ACC112 (cell line): ENCODE results near the gene ZMIZ1.

Experiments
- H2AFZ ChIP-seq: fragments of 200-600 bp; sonication (generic); one replicate; pipeline ENCODE4 v1.6.0; 2017; ENCODE audit warnings: antibody characterized with exemption, low read length; ENCODE audit not compliant: unreplicated experiment
- H3K27ac ChIP-seq: fragments of 200-600 bp; sonication (generic); 2 replicates; pipeline ENCODE4 v1.5.1; 2014; ENCODE audit warnings: low read depth, mild to moderate bottlenecking, antibody characterized with exemption, low read length, moderate library complexity
- H3K27me3 ChIP-seq: fragments of 200-600 bp; sonication (generic); 2 replicates; pipeline ENCODE4 v1.6.1; 2014; ENCODE audit warnings: mild to moderate bottlenecking, antibody characterized with exemption, low read length, moderate library complexity, mixed read lengths; ENCODE audit not compliant: insufficient read depth
- H3K36me3 ChIP-seq: fragments of 200-600 bp; sonication (generic); 2 replicates; pipeline ENCODE4 v1.6.1; 2016; ENCODE audit warnings: mild to moderate bottlenecking, antibody characterized with exemption, low read length, moderate library complexity, mixed read lengths; ENCODE audit not compliant: insufficient read depth
- H3K4me1 ChIP-seq: fragments of 200-600 bp; sonication (generic); one replicate; pipeline ENCODE4 v1.6.1; 2016; ENCODE audit warnings: low read length, mixed read lengths; ENCODE audit not compliant: insufficient read depth, unreplicated experiment, control insufficient read depth
- H3K4me3 ChIP-seq: fragments of 200-600 bp; sonication (generic); 2 replicates; pipeline ENCODE4 v1.5.1; 2014; ENCODE audit warnings: mild to moderate bottlenecking, low read depth, low read length
- H3K79me2 ChIP-seq: fragments of 200-600 bp; sonication (generic); one replicate; pipeline ENCODE4 v1.6.0; 2016; ENCODE audit warnings: low read length; ENCODE audit not compliant: control insufficient read depth, unreplicated experiment, insufficient read depth

The ZMIZ1 gene

DNA sequence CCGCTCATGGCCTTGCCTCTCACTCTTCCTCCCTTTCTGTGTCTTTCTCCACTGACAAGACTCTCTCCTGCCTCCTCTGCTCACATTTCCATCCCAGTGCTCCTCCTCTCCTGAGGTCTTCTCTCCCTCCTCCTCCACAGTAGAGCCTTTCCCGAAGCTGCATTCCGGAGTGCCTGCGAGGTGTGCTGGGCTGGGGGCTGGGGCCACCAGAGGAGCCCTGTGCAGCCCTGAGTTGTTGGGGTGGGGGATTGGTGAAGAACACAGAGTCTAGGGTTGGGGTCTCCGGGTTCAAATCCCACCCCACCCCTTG is 76.4 kb downstream of the ZMIZ1 start:
- no peak overlapping the region for H3K4me3 ChIP-seq
- H3K4me1 ChIP-seq, result peaks cover 23% of the 10 kb centered on the region
- H3K36me3 ChIP-seq, result peaks cover 7% of the 10 kb centered on the region; the same call in 1 of the 2 replicates

DNA sequence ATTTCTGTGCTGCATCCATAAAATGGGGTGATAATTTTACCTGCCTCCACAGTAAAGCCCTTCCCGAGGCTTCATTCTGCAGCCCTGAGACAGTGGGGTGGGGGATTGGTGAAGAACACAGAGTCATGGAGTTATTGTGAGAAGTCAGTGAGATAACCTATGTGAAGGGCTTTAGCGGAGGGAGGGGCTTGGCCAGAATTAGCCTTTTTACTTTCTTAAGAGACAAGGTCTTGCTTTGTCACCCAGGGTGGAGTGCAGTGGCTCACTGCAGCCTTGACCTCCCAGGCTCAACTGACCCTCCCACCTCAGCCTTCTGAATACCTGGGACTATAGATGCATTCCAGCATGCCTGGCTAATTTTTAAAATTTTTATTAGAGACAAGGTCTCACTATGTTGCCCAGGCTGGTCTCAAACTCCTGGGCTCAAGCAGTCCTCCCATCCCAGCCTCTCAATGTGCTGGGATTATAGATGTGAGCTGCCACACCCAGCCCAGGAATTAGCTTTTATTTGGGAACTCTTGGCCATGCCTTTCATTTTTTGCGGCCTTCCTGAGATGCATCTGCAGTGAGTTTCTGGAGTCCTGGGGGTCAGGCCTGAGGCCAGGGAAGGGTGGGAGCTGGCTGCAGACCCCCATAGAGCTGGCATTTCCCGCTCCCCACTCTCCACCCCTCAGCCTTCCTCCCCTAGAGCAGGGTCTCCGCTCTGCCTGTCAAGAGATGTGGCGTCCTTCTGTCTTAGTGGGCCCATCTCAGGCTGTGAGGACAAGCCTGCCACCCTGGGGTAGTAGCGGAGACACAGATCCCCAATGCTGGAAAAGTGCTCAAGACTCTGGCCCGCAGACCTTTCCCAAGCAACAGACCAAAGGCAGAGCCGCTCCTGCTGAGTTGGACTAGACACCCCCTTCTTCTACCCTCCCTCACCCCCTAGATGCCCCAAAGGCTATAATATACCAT is 77.0 kb downstream of the ZMIZ1 start:
- H3K4me3 ChIP-seq, result no peak overlapping the region
- no peaks in the 10 kb centered on the region for H3K27me3 ChIP-seq
- H2AFZ ChIP-seq, result no peak overlapping the region
- H3K4me1 ChIP-seq, result peaks cover 29% of the 10 kb centered on the region
- H3K79me2 ChIP-seq, result no peaks in the 10 kb centered on the region
- no peak overlapping the region for H3K27ac ChIP-seq
- H3K36me3 ChIP-seq, result no peaks in the 10 kb centered on the region; the same call in 1 of the 2 replicates

More for the DNA sequence above, 76.4 kb downstream of the ZMIZ1 start:
- Histone ChIP-seq H3K27me3 (no peaks in the 10 kb centered on the region), H2AFZ (no peak overlapping the region), H3K79me2 (no peaks in the 10 kb centered on the region), H3K27ac (no peak overlapping the region)

DNA sequence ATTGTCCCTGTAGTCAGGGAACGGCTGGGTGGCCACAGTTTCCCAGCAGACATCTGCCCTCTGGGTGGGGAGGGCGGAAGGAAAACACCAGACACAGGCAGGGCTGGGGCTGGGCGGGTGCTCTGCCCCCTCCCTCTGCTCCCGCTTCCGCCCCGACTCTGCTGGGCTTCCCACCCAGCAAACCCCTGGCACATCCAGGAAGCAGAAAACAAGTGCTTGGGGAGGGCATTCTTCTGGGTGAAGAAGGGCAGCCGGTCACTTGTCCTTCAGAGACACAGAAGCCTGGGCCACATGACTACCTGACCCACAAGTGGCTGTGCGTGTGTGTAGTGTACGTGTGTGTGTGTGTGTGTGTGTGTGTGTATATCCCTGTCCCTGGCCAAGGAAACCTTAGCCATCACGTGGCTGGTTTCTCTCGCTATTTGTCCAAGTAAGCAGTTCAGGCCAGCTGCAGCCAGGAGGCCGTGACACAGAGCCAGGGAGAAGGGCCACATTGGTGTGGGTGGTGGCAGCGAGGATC is 77.9 kb downstream of the ZMIZ1 start:
- H3K4me1 ChIP-seq, result peaks cover 38% of the 10 kb centered on the region
- no peak overlapping the region for H2AFZ ChIP-seq
- H3K4me3 ChIP-seq, result no peak overlapping the region
- no peaks in the 10 kb centered on the region for H3K79me2 ChIP-seq
- no peaks in the 10 kb centered on the region; the same call in 1 of the 2 replicates for H3K36me3 ChIP-seq
- no peaks in the 10 kb centered on the region for H3K27me3 ChIP-seq
- no peak overlapping the region for H3K27ac ChIP-seq

DNA sequence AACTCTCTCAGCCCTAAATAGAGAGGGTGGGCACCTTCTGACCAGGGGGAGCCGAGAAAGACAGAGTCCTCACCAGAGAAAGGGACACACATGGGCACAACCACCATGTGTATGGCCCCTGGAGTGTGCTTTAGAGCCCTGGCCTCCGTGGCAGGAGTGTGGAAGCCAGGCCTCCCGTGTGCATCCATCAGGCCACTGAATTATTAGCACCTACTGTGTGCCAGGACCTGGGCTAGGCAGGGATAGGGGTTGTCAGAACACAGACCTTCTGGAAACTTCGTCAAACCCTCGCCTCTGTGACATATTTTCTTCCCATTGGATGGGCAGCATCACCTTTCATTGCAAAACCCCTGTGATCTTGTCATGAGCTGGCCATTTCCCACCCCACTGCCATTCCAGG is 78.5 kb downstream of the ZMIZ1 start:
- Histone ChIP-seq H3K36me3 (no peaks in the 10 kb centered on the region; the same call in 1 of the 2 replicates), H3K4me1 (peaks cover 43% of the 10 kb centered on the region), H3K79me2 (no peaks in the 10 kb centered on the region), H3K4me3 (no peak overlapping the region), H3K27ac (no peak overlapping the region), H3K27me3 (no peaks in the 10 kb centered on the region), H2AFZ (no peak overlapping the region)

DNA sequence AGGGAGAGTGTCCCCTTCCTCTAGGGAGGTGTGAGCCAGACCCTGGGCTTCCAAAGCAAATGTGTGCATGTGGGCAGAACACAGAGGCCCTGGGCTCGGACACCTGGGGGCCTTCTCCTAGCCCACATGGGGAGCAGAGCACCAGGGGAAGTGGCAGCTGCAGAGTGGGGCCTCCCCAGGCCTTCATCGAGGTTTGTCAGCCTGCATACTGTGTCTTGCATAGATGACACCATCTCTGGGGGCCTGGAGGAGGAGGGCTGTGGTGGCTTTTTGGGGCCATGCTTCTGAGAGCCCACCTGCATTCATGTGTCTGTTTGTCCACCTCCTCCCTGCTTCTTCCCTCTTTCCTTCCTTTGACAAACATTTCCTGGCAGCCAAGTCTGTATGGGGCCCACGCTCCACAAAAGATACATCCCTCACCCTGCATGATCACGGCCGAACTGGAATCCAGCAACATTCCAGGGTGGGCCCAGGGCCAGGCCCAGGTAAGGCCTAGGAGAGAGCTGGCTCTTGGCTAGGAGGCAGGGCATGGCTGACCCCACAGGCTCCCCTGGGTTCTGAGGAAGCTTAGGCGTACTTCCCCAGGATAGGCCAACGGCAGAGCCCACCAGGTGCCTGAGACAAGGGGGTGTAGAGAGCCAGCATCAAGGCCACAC is 79.2 kb downstream of the ZMIZ1 start:
- H3K27me3 ChIP-seq, result no peaks in the 10 kb centered on the region
- H3K4me3 ChIP-seq, result no peak overlapping the region
- H3K4me1 ChIP-seq, result peaks cover 49% of the 10 kb centered on the region
- H3K36me3 ChIP-seq, result no peaks in the 10 kb centered on the region; the same call in 1 of the 2 replicates
- peaks cover 5% of the 10 kb centered on the region for H3K79me2 ChIP-seq
- H2AFZ ChIP-seq, result no peak overlapping the region
- peak overlapping the region; percentile 94 for H3K27ac ChIP-seq

DNA sequence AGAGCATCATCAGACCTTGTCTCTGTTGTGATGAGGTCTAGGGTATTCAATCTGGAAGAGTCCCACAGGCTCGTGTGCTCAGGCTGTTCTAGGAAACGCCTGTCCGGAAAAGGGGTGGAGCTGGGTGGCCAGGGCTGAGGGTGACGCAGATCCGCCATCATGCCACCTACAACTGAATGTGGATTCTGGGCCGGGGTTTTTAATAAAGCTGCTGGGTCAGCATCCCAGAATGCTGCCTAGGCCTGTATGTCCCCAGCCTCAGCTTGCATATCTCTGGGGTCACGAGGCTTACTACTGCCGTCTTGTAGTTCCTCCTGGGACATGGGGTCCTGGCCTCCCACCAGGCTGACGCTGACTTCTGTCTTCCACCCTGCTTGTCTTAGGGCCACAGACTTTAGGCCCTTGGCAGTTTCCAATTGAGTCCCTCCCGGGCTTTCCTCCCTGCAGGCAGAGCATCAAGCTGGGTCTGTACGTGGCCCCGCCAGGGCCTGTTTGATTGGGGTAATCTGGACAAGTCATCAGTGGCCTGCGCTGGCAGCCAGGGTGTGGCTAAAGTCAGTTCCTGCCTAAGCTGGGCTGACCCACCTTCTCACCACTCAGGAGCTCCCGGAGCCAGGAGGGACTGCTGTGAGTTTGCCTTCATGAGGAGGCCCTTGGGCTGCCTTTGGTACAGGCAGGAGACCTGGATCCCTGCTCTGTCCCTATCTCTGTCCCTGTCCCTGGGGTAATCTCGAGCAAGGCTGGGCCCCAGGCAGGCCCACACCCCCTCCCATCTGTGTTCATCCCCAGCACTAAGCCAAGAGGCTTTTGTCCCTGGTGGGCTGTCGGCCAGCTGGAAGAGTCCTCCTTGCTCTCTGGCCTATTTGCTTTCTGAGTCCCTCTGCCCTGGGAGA is 79.9 kb downstream of the ZMIZ1 start:
- peak overlapping the region; percentile 94 for H3K27ac ChIP-seq

DNA sequence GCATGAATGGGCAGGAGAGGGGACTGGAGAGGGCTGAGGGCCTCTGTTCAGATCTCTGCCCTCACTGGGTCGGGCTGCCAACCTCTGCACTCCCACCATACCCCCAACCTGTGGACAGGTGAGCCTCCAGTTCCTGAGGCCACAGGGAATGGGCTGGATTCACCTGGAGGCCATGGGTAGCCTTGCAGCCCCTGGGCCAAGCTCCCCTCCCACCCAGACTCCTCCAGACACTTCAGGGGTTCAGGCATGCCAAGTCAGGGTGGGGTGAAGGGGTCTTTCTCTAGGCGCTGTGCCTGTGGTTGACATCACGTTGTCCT is 80.5 kb downstream of the ZMIZ1 start:
- Histone ChIP-seq H3K79me2 (peaks cover 14% of the 10 kb centered on the region), H2AFZ (no peak overlapping the region), H3K4me1 (peaks cover 63% of the 10 kb centered on the region), H3K27me3 (no peaks in the 10 kb centered on the region), H3K27ac (peak overlapping the region; percentile 94), H3K36me3 (no peaks in the 10 kb centered on the region), H3K4me3 (peak overlapping the region; percentile 38)

More for the DNA sequence above, 79.9 kb downstream of the ZMIZ1 start:
- Histone ChIP-seq H3K27me3 (no peaks in the 10 kb centered on the region), H3K4me1 (peaks cover 57% of the 10 kb centered on the region), H3K79me2 (peaks cover 13% of the 10 kb centered on the region), H3K4me3 (peak overlapping the region; percentile 38), H3K36me3 (no peaks in the 10 kb centered on the region), H2AFZ (no peak overlapping the region)

DNA sequence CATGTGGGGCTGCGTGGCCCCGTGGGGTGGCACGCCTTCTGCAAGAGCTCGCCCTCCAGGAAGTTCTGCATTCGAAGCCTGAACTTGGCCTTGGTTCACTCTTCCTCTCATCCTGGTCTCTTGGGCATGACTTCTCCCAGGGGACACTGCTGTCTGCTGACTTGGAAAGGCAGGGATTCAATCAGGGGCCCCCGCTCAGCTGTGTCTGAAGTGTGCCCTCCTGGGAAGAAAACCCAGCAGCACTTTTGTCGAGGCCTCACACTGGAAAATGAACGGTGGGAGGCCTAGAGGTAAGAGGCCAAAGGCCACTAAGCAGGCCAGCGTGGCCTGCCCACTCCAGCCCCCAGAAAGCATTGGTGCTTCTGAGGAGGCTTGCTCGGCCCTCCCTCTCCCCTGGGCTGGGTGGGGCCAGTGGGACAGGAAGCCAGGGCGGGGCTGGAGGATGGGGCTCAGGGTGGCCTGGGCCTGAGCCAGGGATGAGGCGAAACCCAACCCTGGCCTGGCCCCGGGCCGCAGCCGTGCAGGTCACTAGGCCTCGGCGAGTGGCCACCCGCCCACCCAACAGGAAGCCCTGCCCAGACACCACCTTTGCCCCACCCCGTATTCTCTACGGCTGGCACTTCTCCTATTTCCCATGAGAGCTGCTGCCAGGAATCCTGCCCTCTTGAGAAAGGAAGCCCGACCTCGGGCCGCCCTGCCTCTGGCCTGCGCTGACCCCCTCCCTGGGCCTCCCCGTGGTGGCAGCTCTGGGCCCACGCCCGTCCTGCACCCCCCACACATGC is 81.1 kb downstream of the ZMIZ1 start:
- peaks cover 19% of the 10 kb centered on the region for H3K79me2 ChIP-seq
- no peaks in the 10 kb centered on the region for H3K36me3 ChIP-seq
- peaks cover 68% of the 10 kb centered on the region for H3K4me1 ChIP-seq
- peak overlapping the region; percentile 94 for H3K27ac ChIP-seq
- H3K4me3 ChIP-seq, result peak overlapping the region; percentile 38; the same call in 1 of the 2 replicates
- H3K27me3 ChIP-seq, result no peaks in the 10 kb centered on the region
- no peak overlapping the region for H2AFZ ChIP-seq

DNA sequence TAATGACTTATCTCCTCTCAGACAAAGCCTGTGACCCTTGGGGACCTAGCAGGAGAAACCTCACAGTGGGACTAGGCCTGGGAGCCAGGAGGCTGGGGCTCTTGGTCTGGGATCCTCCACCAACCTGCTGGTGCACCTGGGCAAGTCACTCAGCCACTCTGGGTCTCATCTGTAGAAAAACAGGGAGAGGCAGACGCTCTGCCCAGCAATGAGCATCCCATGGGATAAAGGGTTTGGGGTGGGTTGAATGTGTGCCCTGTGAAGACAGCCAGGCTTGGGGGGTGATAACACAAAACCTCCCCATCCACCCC is 81.6 kb downstream of the ZMIZ1 start:
- Histone ChIP-seq H2AFZ (no peak overlapping the region), H3K4me3 (no peak overlapping the region), H3K27me3 (no peaks in the 10 kb centered on the region), H3K36me3 (no peaks in the 10 kb centered on the region), H3K4me1 (peaks cover 73% of the 10 kb centered on the region), H3K79me2 (peaks cover 21% of the 10 kb centered on the region), H3K27ac (peak overlapping the region; percentile 94)

DNA sequence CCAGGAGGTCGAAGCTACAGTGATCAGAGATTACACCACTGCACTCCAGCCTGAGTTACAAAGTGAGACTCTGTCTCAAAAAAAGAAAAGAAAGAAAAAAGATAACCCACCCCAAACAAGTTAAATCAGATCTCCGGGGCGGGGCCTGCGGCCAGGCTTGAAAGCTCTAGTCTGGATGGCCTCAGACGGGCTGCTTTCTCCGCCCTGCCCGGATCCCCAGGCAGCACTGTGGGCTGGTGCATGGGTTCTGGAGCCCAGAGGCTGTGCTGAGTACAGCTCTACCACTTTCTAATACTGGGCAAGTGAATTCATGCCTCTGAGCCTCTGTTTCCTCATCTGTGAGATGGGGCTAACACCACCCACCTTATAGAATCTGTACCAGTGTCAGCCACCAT is 83.7 kb downstream of the ZMIZ1 start:
- H3K79me2 ChIP-seq, result peaks cover 37% of the 10 kb centered on the region

More for the DNA sequence above, 83.7 kb downstream of the ZMIZ1 start:
- Histone ChIP-seq H3K27ac (peak overlapping the region; percentile 94), H3K36me3 (no peaks in the 10 kb centered on the region), H3K4me1 (peaks cover 87% of the 10 kb centered on the region), H2AFZ (no peak overlapping the region), H3K27me3 (no peaks in the 10 kb centered on the region), H3K4me3 (no peak overlapping the region)
